HL-60 (cell line): ENCODE measurements around the gene DIS3L2.

ENCODE experiments used
- DNase-seq, 2 experiments: peaks; one replicate each; pipeline ENCODE4 v3.0.0-alpha.2; 2010 to 2020; ENCODE audit warnings: low read depth in 1 of 2, low spot score in 1 of 2
- H3K27ac ChIP-seq: fragments of 250-450 bp; sonication (Bioruptor Pico); replicated peaks from 2 replicates; pipeline ENCODE4 v1.5.1; 2020; ENCODE audit warnings: mild to moderate bottlenecking, moderate library complexity
- H3K27me3 ChIP-seq: fragments of 250-450 bp; sonication (Bioruptor Pico); 2 replicates; pipeline ENCODE4 v1.5.1; 2021; ENCODE audit warnings: mild to moderate bottlenecking, moderate library complexity; ENCODE audit not compliant: insufficient read depth, poor library complexity, severe bottlenecking
- H3K4me3 ChIP-seq: replicated peaks from 2 replicates; pipeline ENCODE4 v1.5.1; 2011; ENCODE audit warnings: mild to moderate bottlenecking, control low read depth, low read length; ENCODE audit not compliant: insufficient read depth
- CTCF ChIP-seq: IDR thresholded peaks from one replicate; pipeline ENCODE4 v1.5.1; 2011; ENCODE audit warnings: low read length, control low read depth, inconsistent platforms; ENCODE audit not compliant: insufficient read depth
- GABPA ChIP-seq: IDR thresholded peaks from 2 replicates; pipeline ENCODE4 v1.6.1; 2012; ENCODE audit warnings: low read depth
- POLR2AphosphoS5 ChIP-seq: IDR thresholded peaks from 2 replicates; pipeline ENCODE4 v1.6.1; 2012; ENCODE audit warnings: low read depth
- REST ChIP-seq: IDR thresholded peaks from 2 replicates; pipeline ENCODE4 v1.6.1; 2012; ENCODE audit warnings: low read depth; ENCODE audit not compliant: insufficient replicate concordance
- SPI1 ChIP-seq: IDR thresholded peaks from 2 replicates; pipeline ENCODE4 v1.6.1; 2012; ENCODE audit warnings: low read depth, mild to moderate bottlenecking, borderline replicate concordance

The DIS3L2 gene

GRCh38 chr2:232245111-232245510 is 283.6 kb downstream of the DIS3L2 start:
- H3K27me3 ChIP-seq, result no peaks in the 10 kb centered on the region
- no peak overlapping the region for H3K4me3 ChIP-seq
- no peak overlapping the region for H3K27ac ChIP-seq
- TF ChIP-seq SPI1 (no peak), CTCF (no peak), REST (no peak), POLR2AphosphoS5 (no peak), GABPA (no peak)
- DNase-seq, result no peak

GRCh38 chr2:232246245-232246644 is 284.7 kb downstream of the DIS3L2 start:
- no peak for TF ChIP-seq POLR2AphosphoS5
- no peak for TF ChIP-seq GABPA
- TF ChIP-seq REST, result no peak
- no peak for TF ChIP-seq CTCF
- TF ChIP-seq SPI1, result no peak
- no peak for DNase-seq
- no peaks in the 10 kb centered on the region for H3K27me3 ChIP-seq

GRCh38 chr2:232249096-232249495 is 287.6 kb downstream of the DIS3L2 start:
- H3K27me3 ChIP-seq, result no peaks in the 10 kb centered on the region
- no peak overlapping the region for H3K4me3 ChIP-seq
- H3K27ac ChIP-seq, result no peak overlapping the region
- TF ChIP-seq SPI1 (no peak), REST (no peak), CTCF (no peak), GABPA (no peak), POLR2AphosphoS5 (no peak)
- no peak for DNase-seq

More at GRCh38 chr2:232246245-232246644, 284.7 kb downstream of the DIS3L2 start:
- H3K27ac ChIP-seq, result no peak overlapping the region
- no peak overlapping the region for H3K4me3 ChIP-seq
